HG02943 (cell line): ENCODE data around the gene TLE4.

ENCODE experiments used
- ATAC-seq: cut with Tn5 transposase; IDR thresholded peaks from one replicate; pipeline ENCODE4 v1.9.1; 2021; ENCODE audit warnings: mild to moderate bottlenecking, low read depth, moderate library complexity; ENCODE audit not compliant: unreplicated experiment

TLE4 gene

DNA sequence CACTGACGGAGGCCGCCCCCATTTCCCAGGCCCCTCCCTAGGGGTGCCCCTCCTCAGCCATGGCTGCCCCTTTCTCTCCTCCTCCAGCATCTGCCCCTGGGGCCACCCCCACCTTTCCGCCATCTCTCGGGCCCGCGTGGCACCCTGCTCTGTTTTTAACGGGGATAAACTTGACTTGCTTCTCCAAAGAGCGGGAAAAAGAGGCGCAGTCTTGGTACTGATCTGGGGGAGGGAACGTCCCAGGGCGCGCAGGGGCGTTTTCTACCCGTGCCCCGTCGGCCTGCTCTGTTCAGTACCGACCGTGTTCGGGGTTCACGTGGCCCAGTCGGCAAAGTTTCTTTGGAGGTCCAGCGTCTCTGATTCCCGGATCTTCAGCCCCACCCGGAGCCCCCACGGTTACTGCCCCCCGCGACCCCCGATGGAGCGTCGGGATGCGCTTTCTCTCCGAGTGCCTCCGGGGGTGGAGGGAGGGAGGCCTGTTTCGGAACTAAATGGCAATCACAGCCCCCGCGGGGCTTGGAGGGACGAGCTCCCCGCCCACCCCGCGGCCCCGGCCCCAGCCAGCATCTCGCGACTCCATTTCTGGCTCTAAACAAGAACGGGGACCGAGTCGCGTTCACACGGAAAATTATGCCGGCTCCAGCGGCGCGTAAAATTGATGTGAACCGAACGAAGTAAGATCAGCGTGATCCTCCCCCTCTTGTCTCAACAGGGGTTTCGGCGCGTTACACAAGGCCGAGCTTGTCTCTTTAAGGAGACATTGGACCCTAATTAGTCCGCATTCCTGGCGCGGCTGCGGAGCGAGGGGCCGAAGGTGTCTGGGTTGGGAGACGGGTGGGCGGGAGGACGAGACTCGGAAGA is 1.1 kb upstream of the TLE4 start:
- no peak for ATAC-seq

DNA sequence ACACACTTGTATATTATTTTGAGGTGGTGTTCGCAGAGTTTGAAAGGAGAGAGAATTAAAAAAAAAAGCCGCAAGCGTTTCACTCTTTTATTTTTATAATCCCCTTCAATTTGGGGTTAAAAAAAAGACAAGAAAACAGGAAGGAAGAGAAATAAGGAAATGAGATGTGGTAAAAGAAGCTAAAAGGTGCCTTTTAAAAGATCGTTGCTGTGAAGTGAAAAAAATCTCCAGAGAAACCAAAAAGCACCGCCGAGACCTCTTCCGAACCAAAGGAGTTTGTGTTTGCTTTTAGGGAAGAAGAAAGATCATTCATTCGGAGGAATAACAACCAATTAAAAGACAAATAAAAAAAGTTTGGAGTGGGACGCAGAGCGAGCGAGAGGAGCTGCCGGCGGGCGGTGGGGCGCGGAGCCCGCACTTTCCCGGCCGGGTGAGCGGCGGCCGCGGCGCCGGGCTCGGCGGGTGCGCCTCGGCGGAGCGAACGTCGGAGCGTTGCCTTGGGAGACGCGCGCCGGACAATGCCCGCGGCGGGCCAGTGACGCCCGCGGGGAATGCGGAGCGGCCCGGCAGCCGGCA is 355 bp downstream of the TLE4 start:
- peak; percentile 0 for ATAC-seq

DNA sequence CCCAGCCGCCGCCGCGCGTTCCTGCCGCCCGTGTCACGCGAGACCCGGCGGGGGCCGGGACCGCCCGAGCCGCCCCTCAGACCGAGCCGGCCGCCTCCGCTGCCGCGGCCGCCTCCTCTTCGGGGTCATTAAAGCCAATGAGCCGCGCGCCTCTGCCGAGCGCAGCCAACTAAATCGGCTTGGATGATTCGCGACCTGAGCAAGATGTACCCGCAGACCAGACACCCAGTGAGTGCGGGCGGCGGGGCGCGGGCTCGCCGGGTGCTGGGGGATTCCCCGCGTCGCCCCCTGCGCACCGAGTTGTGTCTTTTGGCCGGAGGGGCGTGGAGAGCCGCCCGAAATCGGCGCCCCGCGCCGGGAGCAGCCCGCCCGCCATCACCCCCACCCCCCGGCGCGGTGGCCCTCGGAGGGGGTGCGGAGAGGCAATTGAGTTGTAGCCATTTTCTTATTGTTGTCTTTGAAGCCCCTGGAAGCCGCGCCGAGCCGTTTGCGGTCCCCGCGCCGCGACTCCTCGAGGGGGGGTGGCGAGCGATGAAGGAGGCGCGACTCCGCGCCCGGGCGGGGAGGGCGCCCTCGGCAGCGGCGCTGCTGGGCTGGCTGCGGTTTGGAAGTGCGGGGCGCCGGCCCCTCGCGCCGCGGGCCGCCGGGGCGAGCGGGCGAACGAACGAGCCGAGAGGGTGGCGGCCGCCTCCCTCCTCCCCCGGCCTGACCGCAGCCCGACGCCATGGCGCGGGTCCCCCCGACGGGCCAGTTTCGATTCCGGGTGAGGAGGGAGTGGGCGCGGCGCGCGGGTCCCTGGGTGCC is 1.0 kb downstream of the TLE4 start:
- ATAC-seq: no peak

DNA sequence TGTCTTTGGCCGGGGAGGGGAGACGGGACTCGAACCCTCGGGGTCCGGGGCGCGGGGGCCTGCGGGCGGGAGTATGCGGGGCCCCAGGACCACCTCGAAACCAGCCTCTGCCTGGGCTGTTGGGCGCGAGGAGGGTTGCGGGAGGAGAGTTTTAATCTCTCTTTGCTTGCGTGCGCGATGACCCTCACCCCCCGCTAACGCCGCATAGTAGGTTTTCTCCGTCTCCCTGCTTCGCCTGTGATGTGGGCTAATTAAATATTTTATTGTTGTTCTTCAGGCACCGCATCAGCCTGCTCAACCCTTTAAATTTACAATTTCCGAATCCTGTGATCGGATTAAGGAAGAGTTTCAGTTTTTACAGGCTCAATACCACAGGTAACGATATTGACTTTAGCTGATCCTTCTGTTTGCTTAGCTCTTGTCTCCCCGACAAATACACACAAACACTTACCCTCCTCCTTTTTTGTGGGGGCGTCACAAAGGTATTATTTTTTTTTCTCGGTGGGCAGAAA is 1.7 kb downstream of the TLE4 start:
- ATAC-seq: no peak

DNA sequence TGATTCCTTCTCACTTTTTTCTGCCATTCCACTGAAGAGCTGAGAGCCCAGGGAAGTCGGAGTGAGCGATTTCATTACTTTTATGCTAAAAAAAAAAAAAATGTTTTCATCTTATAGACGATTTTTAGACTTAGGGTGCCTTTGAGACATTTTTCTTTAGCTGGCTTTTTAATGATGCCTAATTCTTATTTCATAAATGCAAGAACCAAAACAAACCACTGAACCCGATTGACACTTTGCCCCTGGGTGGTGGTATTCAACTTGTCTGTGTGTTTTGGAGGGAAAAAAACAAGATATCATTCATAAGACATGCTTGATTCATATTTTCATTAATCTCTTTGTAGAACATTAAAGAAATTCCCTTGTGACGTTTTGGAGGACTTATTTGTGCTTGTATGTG is 2.4 kb downstream of the TLE4 start:
- no peak for ATAC-seq

DNA sequence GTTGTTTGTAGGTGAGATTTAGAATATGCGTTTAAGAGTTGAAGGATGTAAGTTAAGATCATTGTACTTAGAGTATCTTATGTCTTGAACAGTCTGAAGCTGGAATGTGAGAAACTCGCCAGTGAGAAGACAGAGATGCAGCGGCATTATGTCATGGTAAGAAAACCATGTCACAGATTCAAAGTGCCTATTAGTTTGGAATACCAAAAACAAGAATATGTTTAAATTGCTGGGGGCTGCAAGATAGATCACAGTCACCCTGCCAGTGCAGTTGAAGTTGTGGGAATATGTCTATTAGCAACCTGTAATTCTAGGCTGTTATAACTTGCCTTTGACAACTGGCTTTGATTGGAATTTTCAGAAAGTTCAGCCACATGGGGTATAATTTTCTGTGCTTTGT is 3.0 kb downstream of the TLE4 start:
- ATAC-seq: no peak

DNA sequence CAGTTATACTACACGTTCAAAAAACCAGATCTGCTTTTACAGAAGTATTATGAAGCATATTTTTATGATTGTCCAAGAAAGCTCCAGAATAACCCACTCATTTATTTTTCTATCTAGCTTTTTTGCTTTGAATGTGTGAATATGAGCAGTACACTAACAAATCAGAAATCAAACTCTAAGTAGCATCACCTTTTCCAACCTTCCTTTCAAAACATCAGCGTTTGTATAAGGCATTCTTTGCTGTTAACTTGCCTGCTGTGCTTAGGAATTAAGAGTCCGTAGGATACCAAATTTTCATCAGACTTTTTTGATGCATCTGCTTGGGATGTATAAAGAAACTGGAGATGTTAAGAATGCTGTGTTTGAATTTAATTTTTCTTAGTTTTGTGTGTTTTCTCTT is 3.8 kb downstream of the TLE4 start:
- no peak for ATAC-seq

DNA sequence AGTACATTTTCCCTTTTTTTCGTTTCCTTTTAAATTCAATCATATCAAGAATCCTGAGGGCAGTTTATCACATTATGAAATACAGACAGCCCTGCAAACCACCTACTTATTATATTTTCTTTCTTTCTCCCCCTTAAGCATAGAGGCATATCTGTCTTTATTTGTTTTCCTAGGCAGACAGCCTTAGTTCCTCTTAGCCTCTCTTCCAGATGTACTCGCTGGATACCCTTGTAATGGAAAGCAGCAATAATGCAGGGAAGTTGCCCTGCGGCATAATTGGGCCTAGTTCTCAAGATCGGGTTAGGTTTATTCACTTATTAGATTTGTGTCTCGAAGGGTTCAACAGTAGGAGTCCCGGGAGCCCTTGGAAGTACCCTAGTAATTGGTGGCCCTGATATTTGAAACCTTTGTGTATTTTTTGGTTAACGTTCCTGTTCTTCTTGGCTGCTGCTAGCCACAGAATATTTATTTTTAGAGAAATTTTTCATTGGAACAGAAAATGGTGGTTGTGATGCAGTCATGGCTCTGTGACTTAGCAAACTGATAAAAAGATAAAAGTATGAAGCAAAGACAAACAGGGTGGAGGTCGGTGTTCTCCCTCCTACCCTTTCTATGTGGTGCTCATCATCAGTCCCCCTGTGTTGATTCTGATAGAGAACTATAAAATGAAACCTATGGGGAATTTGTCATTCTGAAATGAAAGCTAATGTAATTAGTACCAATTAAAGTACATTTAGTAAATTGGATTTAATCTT is 6.4 kb downstream of the TLE4 start:
- no peak for ATAC-seq

DNA sequence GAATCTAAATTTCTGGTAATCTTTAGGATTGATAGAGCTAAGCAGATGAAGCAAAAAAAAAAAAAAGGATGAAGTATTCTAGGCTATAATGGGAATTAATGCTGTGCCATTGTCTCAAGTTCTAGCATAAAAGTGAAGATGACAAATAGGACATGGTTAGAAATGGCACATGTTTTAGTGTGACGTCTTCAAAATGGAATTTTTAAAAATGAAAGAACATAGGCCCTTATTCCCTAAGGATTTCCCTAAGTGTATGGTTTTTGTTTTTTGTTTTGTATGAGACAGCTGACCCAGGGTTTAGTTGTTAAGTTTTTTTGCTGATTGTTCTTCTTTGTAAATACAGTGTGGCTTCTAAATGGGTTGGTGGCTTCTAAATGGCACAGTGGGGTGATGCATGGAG is 7.1 kb downstream of the TLE4 start:
- ATAC-seq: no peak

DNA sequence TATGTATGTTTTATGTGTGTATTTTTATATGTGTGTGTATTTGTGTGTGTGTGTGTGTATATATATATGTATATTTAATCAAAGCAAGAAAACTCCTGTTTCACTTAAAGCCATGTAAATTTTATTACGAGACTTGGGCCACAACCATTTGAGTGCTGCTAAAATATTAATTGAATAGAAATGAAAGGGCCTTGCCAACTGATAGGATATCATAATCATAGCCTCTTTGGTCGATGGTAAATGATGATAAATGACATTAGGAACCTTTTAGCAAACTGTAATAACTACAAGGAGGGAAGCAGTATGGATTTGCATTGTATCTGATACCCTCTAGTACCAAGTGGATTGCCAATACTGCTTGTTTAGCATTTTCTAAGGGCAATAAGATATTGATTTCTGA is 7.9 kb downstream of the TLE4 start:
- ATAC-seq: no peak

DNA sequence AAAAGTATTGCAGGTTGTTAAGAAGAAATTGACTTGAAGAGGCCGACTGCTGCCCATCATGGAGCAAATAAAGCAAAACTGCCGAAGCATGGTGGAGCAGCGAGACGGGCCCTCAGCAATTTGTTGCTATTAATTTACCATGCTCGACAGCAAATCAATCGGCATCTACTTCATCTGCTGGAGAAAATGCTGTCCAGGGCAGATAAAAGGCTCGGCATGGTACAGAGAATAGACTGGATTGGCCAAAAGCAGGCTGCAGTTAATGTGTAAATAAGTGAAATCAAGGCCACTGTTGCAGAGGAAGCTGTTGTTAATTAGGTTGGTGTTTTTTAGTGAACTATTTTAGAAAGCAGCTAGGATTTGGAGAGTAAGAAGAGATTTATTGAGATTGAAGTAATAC is 8.3 kb downstream of the TLE4 start:
- no peak for ATAC-seq

DNA sequence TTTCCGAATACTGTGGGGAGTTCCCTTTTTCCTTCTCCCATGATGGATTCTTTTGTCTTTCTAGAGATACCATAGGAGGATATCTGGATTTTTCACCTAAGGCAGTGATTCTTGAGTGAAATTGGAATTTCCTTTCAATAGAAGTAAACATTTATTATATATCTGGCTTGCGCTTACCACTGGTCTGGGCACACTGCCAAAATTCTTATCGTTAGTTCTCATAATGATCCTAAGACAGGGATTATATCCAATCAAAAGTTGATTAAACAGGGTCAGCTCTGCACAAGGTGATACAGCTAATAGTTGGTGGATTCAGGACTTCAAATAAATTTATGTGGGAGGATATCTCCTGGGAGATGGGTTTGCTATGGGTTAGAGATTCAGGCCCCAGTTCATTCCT is 9.6 kb downstream of the TLE4 start:
- no peak for ATAC-seq

DNA sequence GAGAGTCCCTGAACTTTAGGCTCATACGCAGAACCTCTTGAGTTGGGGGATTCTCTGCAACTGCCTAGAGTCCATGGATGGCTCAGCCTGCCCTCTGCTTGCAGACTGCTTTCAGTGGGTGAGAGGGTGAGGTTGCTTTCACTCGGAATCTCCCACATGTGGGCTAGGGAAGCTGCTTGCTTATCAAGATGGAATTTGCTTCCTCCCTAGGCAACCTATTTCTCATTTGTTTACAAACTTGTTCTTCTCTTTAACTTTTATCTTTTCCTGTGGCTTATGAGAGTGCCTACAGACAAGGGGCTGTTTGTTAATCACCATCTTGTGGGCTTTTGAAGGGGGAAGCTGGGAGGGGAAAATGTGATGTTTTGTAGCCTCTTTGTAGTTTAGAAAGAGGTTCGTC is 10.0 kb downstream of the TLE4 start:
- no peak for ATAC-seq

DNA sequence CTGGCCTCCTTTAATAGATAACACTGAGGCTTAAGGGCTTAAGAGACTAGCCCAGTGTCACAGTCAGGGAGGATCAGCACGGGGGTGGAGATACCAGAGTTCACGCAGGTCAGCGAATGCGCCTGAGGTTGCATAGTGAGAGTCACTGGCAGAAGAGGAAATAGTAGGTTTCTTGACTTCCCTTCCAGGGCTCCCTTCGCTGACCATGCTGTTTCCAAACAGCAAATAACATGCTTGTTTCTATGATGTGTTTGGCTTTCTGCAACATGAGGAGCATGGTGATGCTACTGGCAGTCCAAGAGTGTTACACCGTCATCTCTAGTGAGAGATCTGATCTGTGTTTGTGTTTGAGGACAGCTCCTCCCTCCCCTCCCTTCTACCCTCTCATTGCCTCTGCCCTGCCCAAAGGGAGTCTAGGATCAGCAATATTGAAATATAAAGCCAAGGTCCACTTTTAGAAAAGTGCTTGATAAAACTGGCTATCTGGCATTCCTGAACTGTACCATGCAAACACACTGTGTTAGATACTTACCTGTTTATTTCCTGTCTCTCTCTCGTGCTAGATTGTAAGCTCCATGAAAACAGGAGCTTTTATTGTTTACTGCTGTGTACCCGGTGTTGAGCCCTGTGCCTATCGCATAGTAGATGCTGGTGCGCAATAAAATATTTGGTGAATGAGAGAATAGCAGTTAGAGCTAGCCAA is 12.3 kb downstream of the TLE4 start:
- no peak for ATAC-seq

DNA sequence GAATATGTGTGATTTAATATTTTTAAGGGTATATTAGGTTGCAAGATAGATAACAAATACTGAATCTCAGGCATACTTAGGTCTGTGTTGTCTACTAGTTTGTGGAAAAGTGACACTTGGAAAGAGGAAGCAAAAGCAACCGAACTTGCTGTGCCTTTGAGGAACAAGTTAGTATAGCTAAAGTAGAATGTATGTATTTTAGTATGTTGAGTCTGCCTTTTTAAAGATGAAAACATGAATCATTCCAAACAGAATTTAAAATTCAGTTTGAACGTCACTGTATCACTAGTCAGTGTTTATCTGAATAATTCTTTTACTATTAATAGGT is 12.9 kb downstream of the TLE4 start:
- ATAC-seq: no peak

DNA sequence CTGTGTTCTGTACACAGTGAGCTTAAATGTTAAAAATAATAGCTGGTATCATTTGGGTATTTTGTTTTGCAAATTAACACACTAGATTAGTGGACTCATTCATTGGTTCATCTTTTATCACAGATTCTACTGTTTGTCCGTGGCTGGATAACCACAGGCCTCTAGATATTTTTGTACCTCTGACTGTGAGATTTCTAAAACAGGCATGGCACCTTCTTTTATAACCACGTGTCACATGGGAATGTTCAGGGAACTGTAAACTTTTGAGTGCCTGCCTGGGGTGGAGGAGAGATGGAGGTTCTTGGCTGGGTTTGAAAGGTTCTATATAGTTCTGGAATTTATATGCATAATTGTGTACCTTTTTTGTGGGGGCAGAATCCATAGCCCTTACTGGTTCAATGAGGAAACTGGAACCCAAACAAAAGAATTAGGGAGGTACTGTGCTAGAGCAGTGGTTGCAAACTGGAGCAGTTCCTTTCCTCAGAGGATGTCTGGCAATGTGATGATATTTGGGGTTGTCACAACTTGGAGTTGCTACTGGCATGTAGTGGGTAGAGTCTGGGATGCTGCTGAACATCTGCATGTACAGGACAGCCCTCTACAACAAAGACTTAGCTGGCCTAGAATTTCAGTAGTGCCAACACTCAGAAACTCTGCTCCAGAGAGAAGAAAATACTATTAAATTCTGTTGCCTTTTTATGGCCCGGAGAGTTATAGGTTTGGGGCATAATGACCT is 16.9 kb downstream of the TLE4 start:
- ATAC-seq: no peak

DNA sequence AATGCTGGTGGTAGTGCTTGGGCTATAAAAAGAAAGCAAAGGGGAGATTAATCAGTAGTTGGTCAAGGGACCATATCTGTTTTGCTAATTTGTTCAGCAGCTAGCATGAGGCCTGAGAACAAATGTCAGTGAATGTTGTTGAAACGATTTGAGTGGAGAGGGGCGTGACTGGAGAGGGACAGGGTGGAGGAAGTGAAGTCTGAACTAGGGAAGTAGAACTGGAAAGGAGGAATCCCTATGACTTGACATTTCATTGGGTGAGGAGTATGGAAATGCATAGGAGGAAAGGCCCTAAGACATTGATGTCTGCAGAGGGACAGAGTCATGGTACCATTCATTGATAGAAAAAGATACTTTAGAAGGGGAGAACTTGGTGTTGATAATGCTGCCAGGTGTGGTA is 19.7 kb downstream of the TLE4 start:
- ATAC-seq: no peak

DNA sequence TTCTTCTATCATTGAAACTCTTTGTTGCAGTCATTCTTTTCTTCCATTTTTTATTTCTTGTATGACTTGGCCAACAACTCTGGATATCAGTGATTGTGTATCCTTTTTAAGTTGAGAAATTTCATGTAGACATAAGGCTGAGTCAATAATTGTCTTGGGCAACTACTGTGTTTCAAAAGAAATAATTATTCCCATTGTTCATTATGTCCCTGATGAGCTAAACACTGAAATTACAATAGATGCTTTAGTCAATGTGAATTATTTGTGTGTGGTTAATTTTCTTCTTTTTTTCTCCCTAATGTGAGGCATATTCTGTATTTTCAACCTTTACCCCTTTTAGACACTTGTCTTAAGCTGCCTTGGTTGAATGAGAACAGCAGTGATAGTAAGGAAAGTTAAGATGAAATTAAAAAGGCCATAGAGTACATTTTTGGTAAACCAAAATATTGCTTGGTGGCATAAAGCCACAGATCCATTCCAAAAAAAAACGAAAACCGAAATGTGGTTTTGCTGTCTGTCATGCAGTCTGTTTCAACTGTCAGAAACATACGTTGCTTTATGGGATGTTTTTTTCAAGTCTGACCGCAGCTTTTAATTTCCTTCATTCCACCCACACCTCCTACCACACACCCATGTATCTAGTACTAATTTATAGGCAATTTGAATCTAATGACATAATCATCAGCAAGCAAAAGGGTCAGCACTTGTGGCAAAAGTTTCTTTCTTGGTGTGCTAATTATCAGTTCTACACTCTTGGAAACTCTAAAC is 21.1 kb downstream of the TLE4 start:
- ATAC-seq: no peak
